PFSK-1 (cell line): ENCODE data around the gene MYO16.

Experiments
- FOXP2 ChIP-seq: optimal IDR thresholded peaks from 2 replicates; pipeline ENCODE3; 2011; ENCODE audit warnings: borderline replicate concordance, control low read depth, inconsistent platforms; ENCODE audit not compliant: insufficient read depth; ENCODE audit errors: extremely low read length, extremely low read depth
- POLR2AphosphoS5 ChIP-seq: IDR thresholded peaks from 2 replicates; pipeline ENCODE4 v1.6.1; 2012; ENCODE audit warnings: low read depth, mild to moderate bottlenecking, control low read depth, low read length, moderate library complexity
- REST ChIP-seq, 2 experiments: IDR thresholded peaks; 2 replicates each; pipeline versions ENCODE4 v1.6.1 to v1.8.0; 2011 to 2012; ENCODE audit warnings: low read depth in 2 of 2, low read length in 2 of 2, control low read depth in 1 of 2, inconsistent platforms in 1 of 2, mild to moderate bottlenecking in 1 of 2, moderate library complexity in 1 of 2; ENCODE audit not compliant: insufficient read depth in 1 of 2
- SIN3A ChIP-seq: IDR thresholded peaks from 2 replicates; pipeline ENCODE4 v1.6.1; 2012; ENCODE audit warnings: mild to moderate bottlenecking, low read length, moderate library complexity, borderline replicate concordance; ENCODE audit not compliant: insufficient read depth
- TAF1 ChIP-seq: IDR thresholded peaks from 2 replicates; pipeline ENCODE4 v1.6.1; 2012; ENCODE audit warnings: low read length, control low read depth, borderline replicate concordance; ENCODE audit not compliant: insufficient read depth

Gene MYO16

GRCh38 chr13:109204252-109204651 is 574.8 kb downstream of the MYO16 start:
- no peak for TF ChIP-seq REST (IDR thresholded peaks at IDR 0.05; ENCODE audit: insufficient read depth in 1 of 2, low read depth in 2 of 2, low read length in 2 of 2)
- no peak for TF ChIP-seq FOXP2
- TF ChIP-seq SIN3A, result no peak
- no peak for TF ChIP-seq POLR2AphosphoS5
- no peak for TF ChIP-seq TAF1

GRCh38 chr13:109204657-109205056 is 575.2 kb downstream of the MYO16 start:
- no peak for TF ChIP-seq FOXP2
- TF ChIP-seq POLR2AphosphoS5, result no peak

- TF ChIP-seq FOXP2, result no peak
- TF ChIP-seq SIN3A, result no peak
- TF ChIP-seq TAF1, result no peak
- TF ChIP-seq REST (IDR thresholded peaks at IDR 0.05; ENCODE audit: insufficient read depth in 1 of 2, low read depth in 2 of 2, low read length in 2 of 2), result no peak
- no peak for TF ChIP-seq POLR2AphosphoS5
Measured at GRCh38 chr13:109205315-109205714, 575.9 kb downstream of the MYO16 start.

GRCh38 chr13:109206616-109207015 is 577.2 kb downstream of the MYO16 start:
- TF ChIP-seq REST (IDR thresholded peaks at IDR 0.05; ENCODE audit: insufficient read depth in 1 of 2, low read depth in 2 of 2, low read length in 2 of 2) (no peak), SIN3A (no peak), FOXP2 (no peak), POLR2AphosphoS5 (no peak), TAF1 (no peak)

- no peak for TF ChIP-seq SIN3A
- TF ChIP-seq TAF1, result no peak
- no peak for TF ChIP-seq REST (IDR thresholded peaks at IDR 0.05; ENCODE audit: insufficient read depth in 1 of 2, low read depth in 2 of 2, low read length in 2 of 2)
- TF ChIP-seq FOXP2, result no peak
- TF ChIP-seq POLR2AphosphoS5, result no peak
Measured at GRCh38 chr13:109207622-109208021, 578.2 kb downstream of the MYO16 start.
